HepG2 (cell line): ENCODE data around the gene JPT1. TPM values are rescaled to one million over a fixed set of nuclear protein-coding genes. Genes with fewer than 3 reads are reported as not detected.
A peak's percentile ranks its signal among the peaks of the same experiment; 100 is the strongest.

Experiments
- CHD2 ChIP-seq: IDR thresholded peaks from 2 replicates; pipeline ENCODE4 v1.6.1; 2011; ENCODE audit warnings: low read depth, low read length, improper control_type of control experiment
- RFXAP ChIP-seq: sonication (generic); formaldehyde crosslinking; IDR thresholded peaks from 2 replicates; pipeline ENCODE4 v1.4.0; 2020; ENCODE audit warnings: missing genetic modification reagents, borderline replicate concordance
- SOX6 ChIP-seq, 2 experiments: fragments of 450-650 bp in 1 of 2; sonication (generic) in 1 of 2; formaldehyde crosslinking in 1 of 2; IDR thresholded peaks; 2 replicates each; pipeline versions ENCODE4 v1.4.0 to v1.6.1; 2017 to 2020; ENCODE audit warnings: antibody characterized with exemption in 1 of 2, mild to moderate bottlenecking in 1 of 2, missing genetic modification reagents in 1 of 2
- TCF7 ChIP-seq: sonication (generic); IDR thresholded peaks from 2 replicates; pipeline ENCODE4 v1.6.1; 2016; ENCODE audit warnings: antibody characterized with exemption, low read depth
- ZNF326 ChIP-seq: sonication (generic); formaldehyde crosslinking; IDR thresholded peaks from 2 replicates; pipeline ENCODE4 v1.4.0; 2020; ENCODE audit warnings: missing genetic modification reagents, borderline replicate concordance
- ZNF441 ChIP-seq: sonication (generic); formaldehyde crosslinking; IDR thresholded peaks from 2 replicates; pipeline ENCODE4 v1.7.0; 2021; ENCODE audit warnings: missing genetic modification reagents, borderline replicate concordance
- polyA plus RNA-seq, 8 experiments: library from polyadenylated mRNA; depleted of rRNA in 3 of 8; stranded (reverse) in 7 of 8; unstranded in 1 of 8; fragments of >200 nt; fragmentation: Illumina TruSeq in 4 of 8; extraction: Trizol in 4 of 8; gene quantifications; 2 replicates each; pipeline versions ENCODE4 v1.2.1 to v1.2.3, GENCODE V29; 2011 to 2016; ENCODE audit warnings: low read depth in 4 of 8, missing spikeins in 1 of 8, mixed read lengths in 1 of 8; ENCODE audit not compliant: insufficient read depth in 1 of 8
- total RNA-seq, 5 experiments: library from RNA; depleted of rRNA; stranded (reverse); fragments of >200 nt; fragmentation: Illumina TruSeq; extraction: Trizol; gene quantifications; 2 replicates each; pipeline ENCODE4 v1.2.3, GENCODE V29; 2016; ENCODE audit warnings: low read depth in 1 of 5
- TF ChIP-seq, protein P1 (sequence below): sonication (generic); formaldehyde crosslinking; IDR thresholded peaks from 2 replicates; pipeline ENCODE4 v1.9.0; 2021; ENCODE audit warnings: missing genetic modification reagents, mild to moderate bottlenecking, borderline replicate concordance
- TF ChIP-seq, protein P2 (sequence below): sonication (generic); formaldehyde crosslinking; IDR thresholded peaks from 2 replicates; pipeline ENCODE4 v1.4.0; 2020; ENCODE audit warnings: mild to moderate bottlenecking, missing genetic modification reagents
- TF ChIP-seq, protein P3 (sequence below): fragments of 450-650 bp; IDR thresholded peaks from 2 replicates; pipeline ENCODE4 v1.6.1; 2017; ENCODE audit warnings: mild to moderate bottlenecking
- TF ChIP-seq, protein P4 (sequence below): sonication (generic); formaldehyde crosslinking; IDR thresholded peaks from 2 replicates; pipeline ENCODE4 v1.4.0; 2020; ENCODE audit warnings: missing genetic modification reagents
- TF ChIP-seq, protein P5 (sequence below): IDR thresholded peaks from 2 replicates; pipeline ENCODE4 v1.6.1; 2016; ENCODE audit warnings: missing genetic modification reagents, missing compliant biosample characterization

The JPT1 gene
- total and polyA plus RNA-seq, 2 of the 13 experiments (the other 11 are each of a cell fraction or from before 2014, with no cell fraction given), result 43.3 to 256 TPM

DNA sequence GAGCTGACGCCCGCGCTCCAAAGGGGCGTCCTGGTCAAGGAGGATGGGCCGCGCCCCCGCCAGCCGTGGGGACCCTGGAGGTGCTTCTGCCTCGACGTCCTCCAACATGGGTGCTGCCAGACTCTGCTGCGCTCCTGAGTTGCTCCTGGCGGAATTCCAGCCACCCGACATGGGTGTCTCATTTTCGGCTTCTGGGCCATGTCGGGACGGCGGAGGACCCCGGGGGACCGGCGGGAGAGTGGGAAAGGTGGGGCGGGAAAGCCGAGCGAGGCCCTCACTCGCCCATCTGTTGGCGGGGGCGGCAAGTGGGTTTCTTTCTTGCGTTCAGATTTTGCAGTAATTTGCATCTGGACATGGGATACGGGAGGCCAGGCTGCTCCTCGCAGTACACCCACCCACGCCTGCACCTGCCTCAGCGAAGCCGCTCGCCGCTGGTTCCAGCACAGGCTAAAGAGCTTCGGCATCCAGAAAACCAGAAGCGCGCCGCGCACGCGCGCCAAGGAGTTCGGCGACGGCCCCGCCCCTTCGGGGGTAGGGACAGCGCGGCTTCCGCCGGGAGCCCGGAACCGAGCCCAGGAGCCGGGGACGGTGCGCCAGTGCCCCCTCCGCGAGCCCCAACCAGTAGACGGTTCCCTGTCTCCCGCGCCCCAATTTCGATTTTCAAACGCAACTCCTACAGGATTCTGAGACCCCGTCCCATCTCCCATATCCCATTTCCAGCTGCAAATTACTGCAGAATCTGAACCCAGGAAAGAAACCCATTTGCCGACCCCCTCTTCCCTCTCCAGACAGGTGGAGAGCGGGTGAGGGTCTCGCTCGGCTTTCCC, 44.7 kb downstream of the JPT1 start, which contains the start of gene ARMC7 (continued):
- TF ChIP-seq, protein P1, sequence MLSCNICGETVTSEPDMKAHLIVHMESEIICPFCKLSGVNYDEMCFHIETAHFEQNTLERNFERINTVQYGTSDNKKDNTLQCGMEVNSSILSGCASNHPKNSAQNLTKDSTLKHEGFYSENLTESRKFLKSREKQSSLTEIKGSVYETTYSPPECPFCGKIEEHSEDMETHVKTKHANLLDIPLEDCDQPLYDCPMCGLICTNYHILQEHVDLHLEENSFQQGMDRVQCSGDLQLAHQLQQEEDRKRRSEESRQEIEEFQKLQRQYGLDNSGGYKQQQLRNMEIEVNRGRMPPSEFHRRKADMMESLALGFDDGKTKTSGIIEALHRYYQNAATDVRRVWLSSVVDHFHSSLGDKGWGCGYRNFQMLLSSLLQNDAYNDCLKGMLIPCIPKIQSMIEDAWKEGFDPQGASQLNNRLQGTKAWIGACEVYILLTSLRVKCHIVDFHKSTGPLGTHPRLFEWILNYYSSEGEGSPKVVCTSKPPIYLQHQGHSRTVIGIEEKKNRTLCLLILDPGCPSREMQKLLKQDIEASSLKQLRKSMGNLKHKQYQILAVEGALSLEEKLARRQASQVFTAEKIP, result no peak
- TF ChIP-seq TCF7 (no peak), CHD2 (no peak), RFXAP (CRISPR knock-in tag) (peak; percentile 12; the same call in 1 of the 2 replicates), ZNF326 (no peak), ZNF441 (CRISPR knock-in tag) (no peak; the same call in 1 of the 2 replicates), SOX6 (IDR thresholded peaks at IDR 0.05) (no peak), SOX6 (CRISPR knock-in tag; IDR thresholded peaks at IDR 0.05) (no peak)
- TF ChIP-seq, protein P2, sequence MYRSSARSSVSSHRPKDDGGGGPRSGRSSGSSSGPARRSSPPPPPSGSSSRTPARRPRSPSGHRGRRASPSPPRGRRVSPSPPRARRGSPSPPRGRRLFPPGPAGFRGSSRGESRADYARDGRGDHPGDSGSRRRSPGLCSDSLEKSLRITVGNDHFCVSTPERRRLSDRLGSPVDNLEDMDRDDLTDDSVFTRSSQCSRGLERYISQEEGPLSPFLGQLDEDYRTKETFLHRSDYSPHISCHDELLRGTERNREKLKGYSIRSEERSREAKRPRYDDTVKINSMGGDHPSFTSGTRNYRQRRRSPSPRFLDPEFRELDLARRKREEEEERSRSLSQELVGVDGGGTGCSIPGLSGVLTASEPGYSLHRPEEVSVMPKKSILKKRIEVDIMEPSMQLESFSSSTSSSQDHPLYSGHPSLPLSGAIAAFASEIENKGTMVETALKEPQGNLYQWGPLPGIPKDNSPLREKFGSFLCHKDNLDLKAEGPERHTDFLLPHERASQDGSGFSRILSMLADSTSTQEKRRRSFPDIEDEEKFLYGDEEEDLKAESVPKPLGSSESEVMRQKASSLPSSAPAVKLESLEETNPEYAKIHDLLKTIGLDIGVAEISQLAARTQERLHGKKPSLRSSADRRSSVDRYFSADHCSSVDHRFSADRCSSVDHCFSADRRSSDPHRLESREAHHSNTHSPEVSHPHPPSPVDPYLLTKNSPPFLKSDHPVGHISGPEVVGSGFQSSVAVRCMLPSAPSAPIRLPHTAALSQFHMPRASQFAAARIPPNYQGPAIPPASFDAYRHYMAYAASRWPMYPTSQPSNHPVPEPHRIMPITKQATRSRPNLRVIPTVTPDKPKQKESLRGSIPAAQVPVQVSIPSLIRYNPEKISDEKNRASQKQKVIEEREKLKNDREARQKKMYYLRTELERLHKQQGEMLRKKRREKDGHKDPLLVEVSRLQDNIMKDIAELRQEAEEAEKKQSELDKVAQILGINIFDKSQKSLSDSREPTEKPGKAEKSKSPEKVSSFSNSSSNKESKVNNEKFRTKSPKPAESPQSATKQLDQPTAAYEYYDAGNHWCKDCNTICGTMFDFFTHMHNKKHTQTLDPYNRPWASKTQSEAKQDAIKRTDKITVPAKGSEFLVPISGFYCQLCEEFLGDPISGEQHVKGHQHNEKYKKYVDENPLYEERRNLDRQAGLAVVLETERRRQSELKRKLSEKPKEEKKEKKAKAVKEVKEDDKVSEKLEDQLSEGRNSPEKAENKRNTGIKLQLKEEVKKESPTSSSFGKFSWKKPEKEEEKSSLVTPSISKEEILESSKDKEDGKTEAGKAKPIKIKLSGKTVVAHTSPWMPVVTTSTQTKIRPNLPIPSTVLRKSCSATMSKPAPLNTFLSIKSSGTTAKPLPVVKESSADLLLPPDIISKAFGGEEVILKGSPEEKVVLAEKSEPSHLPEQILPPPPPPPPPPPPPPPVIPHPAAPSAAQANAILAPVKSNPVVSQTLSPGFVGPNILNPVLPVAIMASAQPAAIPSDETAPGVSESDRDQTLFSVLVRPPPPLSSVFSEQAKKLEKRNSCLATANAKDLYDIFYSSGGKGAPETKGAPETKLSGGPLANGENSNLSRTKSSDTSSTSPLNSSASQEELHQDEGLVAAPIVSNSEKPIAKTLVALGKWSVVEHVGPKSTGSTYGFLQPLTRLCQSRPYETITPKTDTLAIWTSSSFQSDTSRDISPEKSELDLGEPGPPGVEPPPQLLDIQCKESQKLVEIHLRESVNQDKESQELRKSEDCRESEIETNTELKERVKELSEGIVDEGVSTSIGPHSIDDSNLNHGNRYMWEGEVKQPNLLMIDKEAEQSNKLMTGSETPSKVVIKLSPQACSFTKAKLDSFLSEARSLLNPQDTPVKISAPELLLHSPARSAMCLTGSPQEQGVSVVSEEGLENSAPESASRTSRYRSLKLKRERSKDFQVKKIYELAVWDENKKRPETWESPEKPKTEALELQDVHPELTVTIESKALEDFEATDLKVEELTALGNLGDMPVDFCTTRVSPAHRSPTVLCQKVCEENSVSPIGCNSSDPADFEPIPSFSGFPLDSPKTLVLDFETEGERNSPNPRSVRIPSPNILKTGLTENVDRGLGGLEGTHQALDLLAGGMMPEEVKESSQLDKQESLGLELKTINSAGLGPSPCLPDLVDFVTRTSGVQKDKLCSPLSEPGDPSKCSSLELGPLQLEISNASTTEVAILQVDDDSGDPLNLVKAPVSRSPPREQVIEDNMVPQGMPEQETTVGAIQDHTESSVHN, result no peak
- TF ChIP-seq, protein P3, sequence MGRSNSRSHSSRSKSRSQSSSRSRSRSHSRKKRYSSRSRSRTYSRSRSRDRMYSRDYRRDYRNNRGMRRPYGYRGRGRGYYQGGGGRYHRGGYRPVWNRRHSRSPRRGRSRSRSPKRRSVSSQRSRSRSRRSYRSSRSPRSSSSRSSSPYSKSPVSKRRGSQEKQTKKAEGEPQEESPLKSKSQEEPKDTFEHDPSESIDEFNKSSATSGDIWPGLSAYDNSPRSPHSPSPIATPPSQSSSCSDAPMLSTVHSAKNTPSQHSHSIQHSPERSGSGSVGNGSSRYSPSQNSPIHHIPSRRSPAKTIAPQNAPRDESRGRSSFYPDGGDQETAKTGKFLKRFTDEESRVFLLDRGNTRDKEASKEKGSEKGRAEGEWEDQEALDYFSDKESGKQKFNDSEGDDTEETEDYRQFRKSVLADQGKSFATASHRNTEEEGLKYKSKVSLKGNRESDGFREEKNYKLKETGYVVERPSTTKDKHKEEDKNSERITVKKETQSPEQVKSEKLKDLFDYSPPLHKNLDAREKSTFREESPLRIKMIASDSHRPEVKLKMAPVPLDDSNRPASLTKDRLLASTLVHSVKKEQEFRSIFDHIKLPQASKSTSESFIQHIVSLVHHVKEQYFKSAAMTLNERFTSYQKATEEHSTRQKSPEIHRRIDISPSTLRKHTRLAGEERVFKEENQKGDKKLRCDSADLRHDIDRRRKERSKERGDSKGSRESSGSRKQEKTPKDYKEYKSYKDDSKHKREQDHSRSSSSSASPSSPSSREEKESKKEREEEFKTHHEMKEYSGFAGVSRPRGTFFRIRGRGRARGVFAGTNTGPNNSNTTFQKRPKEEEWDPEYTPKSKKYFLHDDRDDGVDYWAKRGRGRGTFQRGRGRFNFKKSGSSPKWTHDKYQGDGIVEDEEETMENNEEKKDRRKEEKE, result no peak
- TF ChIP-seq, protein P4, sequence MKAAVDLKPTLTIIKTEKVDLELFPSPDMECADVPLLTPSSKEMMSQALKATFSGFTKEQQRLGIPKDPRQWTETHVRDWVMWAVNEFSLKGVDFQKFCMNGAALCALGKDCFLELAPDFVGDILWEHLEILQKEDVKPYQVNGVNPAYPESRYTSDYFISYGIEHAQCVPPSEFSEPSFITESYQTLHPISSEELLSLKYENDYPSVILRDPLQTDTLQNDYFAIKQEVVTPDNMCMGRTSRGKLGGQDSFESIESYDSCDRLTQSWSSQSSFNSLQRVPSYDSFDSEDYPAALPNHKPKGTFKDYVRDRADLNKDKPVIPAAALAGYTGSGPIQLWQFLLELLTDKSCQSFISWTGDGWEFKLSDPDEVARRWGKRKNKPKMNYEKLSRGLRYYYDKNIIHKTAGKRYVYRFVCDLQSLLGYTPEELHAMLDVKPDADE, result peak; percentile 86; the same call in 1 of the 2 replicates
- TF ChIP-seq, protein P5, sequence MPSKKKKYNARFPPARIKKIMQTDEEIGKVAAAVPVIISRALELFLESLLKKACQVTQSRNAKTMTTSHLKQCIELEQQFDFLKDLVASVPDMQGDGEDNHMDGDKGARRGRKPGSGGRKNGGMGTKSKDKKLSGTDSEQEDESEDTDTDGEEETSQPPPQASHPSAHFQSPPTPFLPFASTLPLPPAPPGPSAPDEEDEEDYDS (CRISPR knock-in tag), result peak; percentile 83
